Tibial nerve (tissue), 4 donors: ENCODE data around the gene RBM19. TPM values are rescaled to one million over a fixed set of nuclear protein-coding genes. Genes with fewer than 3 reads are reported as not detected.

ENCODE experiments used
- DNase-seq, 2 donors: peaks; one replicate each; pipeline ENCODE4 v3.0.0-alpha.2; 2019; ENCODE audit warnings: low spot score in 2 of 2
- H3K27ac ChIP-seq, 4 donors: fragments of 200-600 bp; sonication (generic) in 3 of 4; one replicate each; pipeline ENCODE4 v1.5.1; 2017 to 2019; ENCODE audit warnings: mild to moderate bottlenecking in 1 of 4
- H3K27me3 ChIP-seq, 2 donors: fragments of 200-600 bp; sonication (generic) in 1 of 2; one replicate each; pipeline versions ENCODE4 v1.5.1 to v1.6.0; 2017 to 2019
- H3K36me3 ChIP-seq, 3 donors: fragments of 200-600 bp; sonication (generic); one replicate each; pipeline ENCODE4 v1.5.1; 2018 to 2019
- H3K4me1 ChIP-seq, 4 donors: fragments of 200-600 bp; sonication (generic) in 3 of 4; one replicate each; pipeline ENCODE4 v1.5.1; 2017 to 2019
- H3K4me3 ChIP-seq, 4 donors: fragments of 200-600 bp; sonication (generic) in 3 of 4; one replicate each; pipeline ENCODE4 v1.5.1; 2017 to 2019; ENCODE audit warnings: mild to moderate bottlenecking in 1 of 4, moderate library complexity in 1 of 4
- H3K9me3 ChIP-seq, 4 donors: fragments of 200-600 bp; sonication (generic) in 3 of 4; one replicate each; pipeline ENCODE4 v1.5.1; 2017 to 2019
- EP300 ChIP-seq, 2 donors: sonication (generic); formaldehyde crosslinking; IDR thresholded peaks; one replicate each; pipeline ENCODE4 v1.6.1; 2017; ENCODE audit warnings: antibody characterized with exemption in 2 of 2, mild to moderate bottlenecking in 1 of 2
- POLR2A ChIP-seq, 2 donors: fragments of 450-650 bp; IDR thresholded peaks; one replicate each; pipeline ENCODE4 v1.6.1; 2017; ENCODE audit warnings: antibody characterized with exemption in 2 of 2, mild to moderate bottlenecking in 2 of 2, moderate library complexity in 2 of 2
- WGBS, 2 donors: methylation state at CpG; one replicate each; pipeline ENCODE4 v1.1.5; 2018; 5-methylcytosine and 5-hydroxymethylcytosine counted together
- total RNA-seq, 4 donors: library from RNA; depleted of rRNA; stranded (reverse); fragments of >200 nt; gene quantifications; one replicate each; pipeline ENCODE4 v1.1.0, GENCODE V29; 2016
- TF ChIP-seq, protein P1 (sequence below), 5 experiments: fragments of 200-600 bp in 3 of 5; fragments of 450-650 bp in 2 of 5; sonication (generic) in 3 of 5; IDR thresholded peaks; one replicate each; pipeline ENCODE4 v1.5.1; 2016 to 2019; ENCODE audit warnings: antibody characterized with exemption in 5 of 5, mild to moderate bottlenecking in 3 of 5, moderate library complexity in 2 of 5

RBM19 gene
- total RNA-seq, 4 donors from 2014 or later = 32.0 to 57.9 (median 38.9) TPM

DNA sequence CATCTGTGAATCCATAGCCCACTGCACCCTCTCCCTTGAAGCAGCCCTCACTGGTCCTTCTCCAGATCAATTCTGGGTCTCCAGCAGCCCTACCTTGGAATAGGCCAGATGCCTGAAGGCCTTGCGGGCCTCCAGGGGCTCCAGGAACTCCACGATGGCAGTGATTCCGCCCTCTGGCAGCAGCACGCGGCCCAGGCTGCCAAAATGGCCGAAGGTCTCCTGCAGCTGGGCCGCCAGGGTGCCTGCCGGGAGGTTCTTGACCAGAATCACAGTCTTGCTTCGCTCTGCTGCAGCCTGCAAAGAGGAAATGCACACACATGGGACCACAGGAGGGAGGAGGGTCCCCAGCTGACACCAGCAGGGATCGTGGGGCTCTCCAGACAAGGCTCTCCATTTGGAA is 26.3 kb downstream of the RBM19 start:
- no peaks in the 10 kb centered on the region for H3K9me3 ChIP-seq
- H3K27ac ChIP-seq = no peak overlapping the region
- H3K27me3 ChIP-seq = no peaks in the 10 kb centered on the region
- H3K4me3 ChIP-seq = no peak overlapping the region
- H3K36me3 ChIP-seq = peaks cover 3 to 100% (median 4%) of the 10 kb centered on the region in 3 donors
- DNase-seq = no peak
- no peaks in the 10 kb centered on the region for H3K4me1 ChIP-seq
- 93 to 95% methylated on average over 2 to 10 of the region's 10 CpGs for WGBS, 2 donors
- TF ChIP-seq EP300 (IDR thresholded peaks at IDR 0.05) = no peak
- TF ChIP-seq, protein P1, sequence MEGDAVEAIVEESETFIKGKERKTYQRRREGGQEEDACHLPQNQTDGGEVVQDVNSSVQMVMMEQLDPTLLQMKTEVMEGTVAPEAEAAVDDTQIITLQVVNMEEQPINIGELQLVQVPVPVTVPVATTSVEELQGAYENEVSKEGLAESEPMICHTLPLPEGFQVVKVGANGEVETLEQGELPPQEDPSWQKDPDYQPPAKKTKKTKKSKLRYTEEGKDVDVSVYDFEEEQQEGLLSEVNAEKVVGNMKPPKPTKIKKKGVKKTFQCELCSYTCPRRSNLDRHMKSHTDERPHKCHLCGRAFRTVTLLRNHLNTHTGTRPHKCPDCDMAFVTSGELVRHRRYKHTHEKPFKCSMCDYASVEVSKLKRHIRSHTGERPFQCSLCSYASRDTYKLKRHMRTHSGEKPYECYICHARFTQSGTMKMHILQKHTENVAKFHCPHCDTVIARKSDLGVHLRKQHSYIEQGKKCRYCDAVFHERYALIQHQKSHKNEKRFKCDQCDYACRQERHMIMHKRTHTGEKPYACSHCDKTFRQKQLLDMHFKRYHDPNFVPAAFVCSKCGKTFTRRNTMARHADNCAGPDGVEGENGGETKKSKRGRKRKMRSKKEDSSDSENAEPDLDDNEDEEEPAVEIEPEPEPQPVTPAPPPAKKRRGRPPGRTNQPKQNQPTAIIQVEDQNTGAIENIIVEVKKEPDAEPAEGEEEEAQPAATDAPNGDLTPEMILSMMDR (IDR thresholded peaks at IDR 0.05) = no peak
- no peak for TF ChIP-seq POLR2A (IDR thresholded peaks at IDR 0.05)

DNA sequence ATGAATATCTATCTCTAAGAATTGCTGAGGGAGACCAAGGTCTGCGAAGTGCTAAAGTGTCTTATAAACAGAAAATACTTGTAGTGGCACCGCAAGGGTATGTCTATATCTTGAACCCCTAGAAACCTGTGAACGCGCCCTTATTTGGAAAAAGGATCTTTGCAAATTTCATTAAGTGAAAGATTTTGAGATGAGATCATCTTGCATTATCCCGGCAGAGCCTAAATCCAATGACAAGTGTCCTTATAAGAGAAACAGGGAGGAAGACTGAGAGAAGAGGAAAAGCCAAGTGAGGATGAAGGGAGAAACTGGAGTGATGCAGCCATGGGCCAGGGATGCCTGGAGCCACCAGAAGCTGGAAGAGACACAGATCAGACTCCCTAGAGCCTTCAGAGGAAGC is 27.7 kb downstream of the RBM19 start:
- Histone ChIP-seq H3K27me3 (no peaks in the 10 kb centered on the region), H3K9me3 (no peaks in the 10 kb centered on the region), H3K27ac (no peak overlapping the region), H3K36me3 (peaks cover 0 to 100% (median 4%) of the 10 kb centered on the region in 3 donors), H3K4me1 (peaks cover 0 to under 1% (median 0%) of the 10 kb centered on the region in 4 donors), H3K4me3 (no peak overlapping the region)
- WGBS, 2 donors = 94 to 97% methylated on average over 5 of the region's 5 CpGs
- TF ChIP-seq EP300 (IDR thresholded peaks at IDR 0.05) (no peak), POLR2A (IDR thresholded peaks at IDR 0.05) (no peak)
- TF ChIP-seq, protein P1 (IDR thresholded peaks at IDR 0.05) = no peak
- no peak for DNase-seq

DNA sequence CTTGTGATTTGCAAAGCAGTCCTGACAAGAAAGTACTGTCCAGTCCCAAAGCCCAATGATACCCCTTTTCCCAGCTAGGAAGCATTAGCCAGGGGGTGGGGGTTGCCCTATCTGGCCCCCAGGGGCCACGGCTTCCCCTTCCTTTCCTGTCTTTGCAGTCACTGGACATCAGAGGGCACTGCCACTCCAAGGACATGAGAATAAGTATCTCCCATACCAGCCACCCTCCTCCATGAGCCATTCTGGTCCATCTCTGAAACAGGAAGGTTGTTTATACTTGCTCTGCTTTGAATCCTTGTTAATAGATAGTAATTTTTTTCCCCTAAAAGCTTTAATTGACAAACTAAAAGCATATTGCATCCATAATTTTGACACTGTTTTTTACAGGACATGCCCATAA is 29.7 kb downstream of the RBM19 start:
- DNase-seq = no peak
- Histone ChIP-seq H3K27me3 (no peaks in the 10 kb centered on the region), H3K9me3 (no peaks in the 10 kb centered on the region), H3K4me3 (no peak overlapping the region), H3K4me1 (peaks cover 0 to 21% (median 7%) of the 10 kb centered on the region in 4 donors), H3K36me3 (peaks cover 0 to 94% (median 0%) of the 10 kb centered on the region in 3 donors), H3K27ac (no peak overlapping the region)
- TF ChIP-seq, protein P1 (IDR thresholded peaks at IDR 0.05) = no peak
- no peak for TF ChIP-seq EP300 (IDR thresholded peaks at IDR 0.05)
- TF ChIP-seq POLR2A (IDR thresholded peaks at IDR 0.05) = no peak
- WGBS, 2 donors = 67 to 71% methylated on average over 1 of the region's 1 CpG

DNA sequence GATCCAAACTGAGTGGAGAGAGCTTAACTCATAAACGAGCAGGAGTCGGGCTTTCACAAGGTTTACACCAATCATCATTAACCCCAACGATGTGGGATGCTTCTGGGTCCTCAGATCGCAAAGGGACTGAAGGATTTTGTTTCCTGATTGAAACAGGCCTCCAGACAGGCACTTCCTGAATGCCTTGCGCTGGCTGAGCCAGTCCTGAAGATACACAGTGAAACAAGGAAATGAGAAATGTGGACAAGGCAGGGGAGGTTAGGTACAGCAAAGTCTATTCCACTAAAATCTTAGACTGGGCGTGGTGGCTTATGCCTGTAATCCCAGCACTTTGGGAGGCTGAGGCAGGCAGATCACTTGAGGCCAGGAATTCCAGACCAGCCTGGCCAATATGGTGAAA is 30.7 kb downstream of the RBM19 start:
- Histone ChIP-seq H3K4me1 (peaks cover 0 to 22% (median 7%) of the 10 kb centered on the region in 4 donors), H3K9me3 (no peaks in the 10 kb centered on the region), H3K4me3 (no peak overlapping the region), H3K36me3 (peaks cover 0 to 94% (median 0%) of the 10 kb centered on the region in 3 donors), H3K27ac (no peak overlapping the region), H3K27me3 (no peaks in the 10 kb centered on the region)
- TF ChIP-seq EP300 (IDR thresholded peaks at IDR 0.05) (no peak), POLR2A (IDR thresholded peaks at IDR 0.05) (no peak)
- TF ChIP-seq, protein P1 (IDR thresholded peaks at IDR 0.05) = no peak
- no peak for DNase-seq
- WGBS, 2 donors = 50 to 51% methylated on average over 6 of the region's 6 CpGs

DNA sequence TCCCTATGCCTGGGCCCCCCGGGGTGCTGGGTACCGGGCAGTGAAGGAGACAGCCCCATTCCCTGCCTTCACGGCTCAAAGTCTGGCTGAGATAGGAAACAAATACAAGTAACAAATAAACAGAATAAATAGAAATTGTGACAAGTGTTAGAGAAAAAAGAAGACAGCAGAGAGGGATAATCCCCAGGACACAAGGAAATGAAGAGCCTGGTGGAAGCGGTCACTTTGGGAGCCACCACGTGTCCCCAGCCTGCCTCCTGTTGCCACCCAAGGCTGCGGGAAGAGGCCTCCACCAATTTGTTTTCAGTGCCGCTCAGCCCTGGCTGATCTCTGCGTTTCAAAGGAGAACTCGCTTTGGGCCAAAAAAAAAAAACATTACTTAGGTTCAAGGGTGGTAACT is 31.2 kb downstream of the RBM19 start:
- WGBS, 2 donors = 81 to 83% methylated on average over 9 of the region's 9 CpGs
- TF ChIP-seq EP300 (IDR thresholded peaks at IDR 0.05) = no peak
- TF ChIP-seq, protein P1 (IDR thresholded peaks at IDR 0.05) = no peak
- no peak for TF ChIP-seq POLR2A (IDR thresholded peaks at IDR 0.05)
- Histone ChIP-seq H3K27ac (no peak overlapping the region), H3K4me3 (no peak overlapping the region), H3K36me3 (peaks cover 0 to 94% (median 0%) of the 10 kb centered on the region in 3 donors), H3K4me1 (peaks cover 0 to 27% (median 7%) of the 10 kb centered on the region in 4 donors), H3K27me3 (no peaks in the 10 kb centered on the region), H3K9me3 (no peaks in the 10 kb centered on the region)
- no peak for DNase-seq
